Coronary artery (tissue), 2 donors: ENCODE results near the gene RPS6KA3.

Experiments used
- DNase-seq: peaks from one replicate; pipeline ENCODE4 v3.0.0-alpha.2; 2017; ENCODE audit warnings: low spot score
- H3K27ac ChIP-seq, 2 donors: fragments of 200-600 bp; sonication (generic); one replicate each; pipeline ENCODE4 v1.5.1; 2016 to 2019
- H3K4me3 ChIP-seq: fragments of 200-600 bp; sonication (generic); 2 replicates; pipeline ENCODE4 v1.5.1; 2016; ENCODE audit warnings: mild to moderate bottlenecking, moderate library complexity
- CTCF ChIP-seq: fragments of 200-600 bp; sonication (generic); IDR thresholded peaks from one replicate; pipeline ENCODE4 v1.5.1; 2019; ENCODE audit warnings: antibody characterized with exemption

The RPS6KA3 gene

GRCh38 chrX:20212486-20213089 is 54.1 kb downstream of the RPS6KA3 start:
- no peak for DNase-seq
- TF ChIP-seq CTCF, result no peak
- H3K27ac ChIP-seq, result no peak overlapping the region

GRCh38 chrX:20211261-20211786 is 55.4 kb downstream of the RPS6KA3 start:
- DNase-seq, result no peak
- TF ChIP-seq CTCF, result no peak
- H3K4me3 ChIP-seq, result no peak overlapping the region
- H3K27ac ChIP-seq, result no peak overlapping the region

More at GRCh38 chrX:20212486-20213089, 54.1 kb downstream of the RPS6KA3 start:
- H3K4me3 ChIP-seq, result no peak overlapping the region

GRCh38 chrX:20205927-20206708 is 60.6 kb downstream of the RPS6KA3 start:
- H3K27ac ChIP-seq, result no peak overlapping the region
- TF ChIP-seq CTCF, result no peak
- H3K4me3 ChIP-seq, result no peak overlapping the region
- no peak for DNase-seq

- Histone ChIP-seq H3K4me3 (no peak overlapping the region), H3K27ac (no peak overlapping the region)
- no peak for TF ChIP-seq CTCF
- no peak for DNase-seq
These were observed 62.4 kb downstream of the RPS6KA3 start for GRCh38 chrX:20204351-20204750.

- TF ChIP-seq CTCF, result no peak
- Histone ChIP-seq H3K4me3 (no peak overlapping the region), H3K27ac (no peak overlapping the region)
- no peak for DNase-seq
These were observed 69.0 kb downstream of the RPS6KA3 start for GRCh38 chrX:20197641-20198210.

- DNase-seq, result no peak
- H3K27ac ChIP-seq, result no peak overlapping the region
- TF ChIP-seq CTCF, result no peak
- no peak overlapping the region for H3K4me3 ChIP-seq
These were observed 77.5 kb downstream of the RPS6KA3 start for GRCh38 chrX:20189171-20189570.
